CD4-positive, alpha-beta T cell treated with Interleukin-6 for 4 hours (primary cell): ENCODE results near the gene TGFBR3.
A peak's percentile ranks its signal among the peaks of the same experiment; 100 is the strongest.

ENCODE experiments used
- DNase-seq: peaks from one replicate; pipeline ENCODE4 v3.0.0-alpha.2; 2020; ENCODE audit warnings: mixed read lengths

The TGFBR3 gene

GRCh38 chr1:91750398-91750996 is 135.5 kb downstream of the TGFBR3 start:
- DNase-seq: no peak

GRCh38 chr1:91749788-91750231 is 136.1 kb downstream of the TGFBR3 start:
- no peak for DNase-seq

- no peak for DNase-seq
Measured at GRCh38 chr1:91747666-91748065, 138.3 kb downstream of the TGFBR3 start.

- DNase-seq: no peak
Measured at GRCh38 chr1:91746728-91747338, 139.1 kb downstream of the TGFBR3 start.

- no peak for DNase-seq
Measured at GRCh38 chr1:91745640-91746373, 140.1 kb downstream of the TGFBR3 start.

- DNase-seq: no peak
Measured at GRCh38 chr1:91744953-91745639, 140.9 kb downstream of the TGFBR3 start.

GRCh38 chr1:91742848-91743292 is 143.1 kb downstream of the TGFBR3 start:
- no peak for DNase-seq

GRCh38 chr1:91741906-91742305 is 144.0 kb downstream of the TGFBR3 start:
- DNase-seq: no peak

GRCh38 chr1:91741301-91741700 is 144.7 kb downstream of the TGFBR3 start:
- no peak for DNase-seq

- DNase-seq: no peak
Measured at GRCh38 chr1:91737650-91738049, 148.3 kb downstream of the TGFBR3 start.

- no peak for DNase-seq
Measured at GRCh38 chr1:91736715-91737615, 149.0 kb downstream of the TGFBR3 start.

GRCh38 chr1:91736146-91736714 is 149.7 kb downstream of the TGFBR3 start:
- no peak for DNase-seq

- no peak for DNase-seq
Measured at GRCh38 chr1:91735266-91735845, 150.6 kb downstream of the TGFBR3 start.

- DNase-seq: no peak
Measured at GRCh38 chr1:91734761-91735160, 151.2 kb downstream of the TGFBR3 start.

GRCh38 chr1:91733108-91733710 is 152.7 kb downstream of the TGFBR3 start:
- no peak for DNase-seq

- no peak for DNase-seq
Measured at GRCh38 chr1:91732291-91733107, 153.5 kb downstream of the TGFBR3 start.

GRCh38 chr1:91731815-91732214 is 154.1 kb downstream of the TGFBR3 start:
- peak; percentile 11 for DNase-seq

GRCh38 chr1:91730801-91731732 is 154.9 kb downstream of the TGFBR3 start:
- DNase-seq: no peak
